HepG2 (cell line): ENCODE data around the gene WWC2. TPM values are rescaled to one million over a fixed set of nuclear protein-coding genes. Genes with fewer than 3 reads are reported as not detected.

Source experiments
- CBX2 ChIP-seq, 2 experiments: fragments of 200-600 bp in 1 of 2; sonication (generic); formaldehyde crosslinking in 1 of 2; IDR thresholded peaks; 2 replicates each; pipeline versions ENCODE4 v1.7.0 to v1.8.1; 2018 to 2022; ENCODE audit warnings: low read depth in 2 of 2, low read length in 1 of 2, mild to moderate bottlenecking in 1 of 2, missing genetic modification reagents in 1 of 2
- GATAD2A ChIP-seq: IDR thresholded peaks from 2 replicates; pipeline ENCODE4 v1.6.1; 2016
- HOXA7 ChIP-seq: sonication (generic); formaldehyde crosslinking; IDR thresholded peaks from 2 replicates; pipeline ENCODE4 v1.8.1; 2022; ENCODE audit warnings: mild to moderate bottlenecking, missing genetic modification reagents, moderate library complexity
- KDM5A ChIP-seq: fragments of 200-600 bp; sonication (generic); IDR thresholded peaks from 2 replicates; pipeline ENCODE4 v1.7.0; 2018; ENCODE audit warnings: antibody characterized with exemption, mild to moderate bottlenecking, low read length, borderline replicate concordance
- MLXIP ChIP-seq: sonication (generic); formaldehyde crosslinking; IDR thresholded peaks from 2 replicates; pipeline ENCODE4 v1.9.0; 2021; ENCODE audit warnings: missing genetic modification reagents, borderline replicate concordance
- MZF1 ChIP-seq: sonication (generic); formaldehyde crosslinking; IDR thresholded peaks from 2 replicates; pipeline ENCODE4 v1.8.1; 2023; ENCODE audit warnings: mild to moderate bottlenecking, missing genetic modification reagents, borderline replicate concordance
- NFATC3 ChIP-seq: sonication (generic); formaldehyde crosslinking; IDR thresholded peaks from 2 replicates; pipeline ENCODE4 v1.5.1; 2020; ENCODE audit warnings: mild to moderate bottlenecking, missing genetic modification reagents
- PHF8 ChIP-seq: sonication (generic); formaldehyde crosslinking; IDR thresholded peaks from 2 replicates; pipeline ENCODE4 v1.5.0; 2020; ENCODE audit warnings: missing genetic modification reagents
- PLRG1 ChIP-seq: fragments of 450-650 bp; conservative IDR thresholded peaks from 2 replicates; pipeline ENCODE4 v1.6.1; 2016
- PPARG ChIP-seq: conservative IDR thresholded peaks from 2 replicates; pipeline ENCODE4 v1.6.1; 2016; ENCODE audit warnings: missing biosample characterization, missing genetic modification reagents
- SETDB1 ChIP-seq: sonication (generic); formaldehyde crosslinking; IDR thresholded peaks from 2 replicates; pipeline ENCODE4 v1.5.1; 2020; ENCODE audit warnings: missing genetic modification reagents, mild to moderate bottlenecking, borderline replicate concordance
- ZBED4 ChIP-seq: sonication (generic); formaldehyde crosslinking; IDR thresholded peaks from 2 replicates; pipeline ENCODE4 v1.4.0; 2020; ENCODE audit warnings: missing genetic modification reagents, borderline replicate concordance
- ZBTB25 ChIP-seq: IDR thresholded peaks from 2 replicates; pipeline ENCODE4 v1.6.1; 2018; ENCODE audit warnings: missing genetic modification reagents
- ZNF138 ChIP-seq: sonication (generic); formaldehyde crosslinking; IDR thresholded peaks from 2 replicates; pipeline ENCODE4 v1.5.0; 2020; ENCODE audit warnings: mild to moderate bottlenecking, low read depth, missing genetic modification reagents
- ZNF143 ChIP-seq: sonication (generic); formaldehyde crosslinking; IDR thresholded peaks from 2 replicates; pipeline ENCODE4 v1.4.0; 2020; ENCODE audit warnings: missing genetic modification reagents
- ZNF207 ChIP-seq: fragments of 450-650 bp; IDR thresholded peaks from 2 replicates; pipeline ENCODE4 v1.6.1; 2016; ENCODE audit warnings: antibody characterized with exemption, borderline replicate concordance
- ZNF333 ChIP-seq: sonication (generic); formaldehyde crosslinking; IDR thresholded peaks from 2 replicates; pipeline ENCODE4 v1.4.0; 2020; ENCODE audit warnings: mild to moderate bottlenecking, missing genetic modification reagents, borderline replicate concordance
- ZNF354B ChIP-seq: sonication (generic); formaldehyde crosslinking; IDR thresholded peaks from 2 replicates; pipeline ENCODE4 v1.8.0; 2022; ENCODE audit warnings: mild to moderate bottlenecking, missing genetic modification reagents
- ZNF547 ChIP-seq: sonication (generic); formaldehyde crosslinking; IDR thresholded peaks from 2 replicates; pipeline ENCODE4 v1.5.1; 2020; ENCODE audit warnings: mild to moderate bottlenecking, missing genetic modification reagents
- ZNF563 ChIP-seq: sonication (generic); formaldehyde crosslinking; IDR thresholded peaks from 2 replicates; pipeline ENCODE4 v1.8.0; 2022; ENCODE audit warnings: mild to moderate bottlenecking, moderate library complexity, missing genetic modification reagents
- ZNF572 ChIP-seq: sonication (generic); formaldehyde crosslinking; IDR thresholded peaks from 2 replicates; pipeline ENCODE4 v1.5.1; 2020; ENCODE audit warnings: mild to moderate bottlenecking, missing genetic modification reagents
- ZNF652 ChIP-seq: IDR thresholded peaks from 2 replicates; pipeline ENCODE4 v1.6.1; 2016; ENCODE audit warnings: low read depth, borderline replicate concordance
- polyA plus RNA-seq, 8 experiments: library from polyadenylated mRNA; depleted of rRNA in 3 of 8; stranded (reverse) in 7 of 8; unstranded in 1 of 8; fragments of >200 nt; fragmentation: Illumina TruSeq in 4 of 8; extraction: Trizol in 4 of 8; gene quantifications; 2 replicates each; pipeline versions ENCODE4 v1.2.1 to v1.2.3, GENCODE V29; 2011 to 2016; ENCODE audit warnings: low read depth in 4 of 8, missing spikeins in 1 of 8, mixed read lengths in 1 of 8; ENCODE audit not compliant: insufficient read depth in 1 of 8
- total RNA-seq, 5 experiments: library from RNA; depleted of rRNA; stranded (reverse); fragments of >200 nt; fragmentation: Illumina TruSeq; extraction: Trizol; gene quantifications; 2 replicates each; pipeline ENCODE4 v1.2.3, GENCODE V29; 2016; ENCODE audit warnings: low read depth in 1 of 5

Gene WWC2
- total and polyA plus RNA-seq, 2 of the 13 experiments (the other 11 are each of a cell fraction or from before 2014, with no cell fraction given): 40.0 to 50.1 TPM

- TF ChIP-seq ZNF207 (no peak), ZBED4 (no peak), PLRG1 (no peak), ZNF354B (CRISPR knock-in tag) (no peak), HOXA7 (CRISPR knock-in tag) (no peak), KDM5A (no peak), ZNF563 (CRISPR knock-in tag) (0 out of 2 replicates have a peak, but pooled peaks have one; percentile 26), MLXIP (CRISPR knock-in tag) (no peak), ZNF652 (CRISPR knock-in tag) (no peak), ZNF138 (CRISPR knock-in tag) (no peak), SETDB1 (no peak), ZNF547 (CRISPR knock-in tag) (no peak), ZNF333 (CRISPR knock-in tag) (no peak), GATAD2A (no peak), NFATC3 (CRISPR knock-in tag) (no peak), ZBTB25 (no peak), ZNF143 (CRISPR knock-in tag) (no peak), CBX2 (IDR thresholded peaks at IDR 0.05; ENCODE audit: low read depth, low read length) (no peak), CBX2 (CRISPR knock-in tag; IDR thresholded peaks at IDR 0.05; ENCODE audit: low read depth) (no peak), PPARG (CRISPR knock-in tag) (no peak), PHF8 (CRISPR knock-in tag) (peak; percentile 57), MZF1 (CRISPR knock-in tag) (no peak), ZNF572 (CRISPR knock-in tag) (no peak)
These were observed 660 bp downstream of the WWC2 start (continued) for GRCh38 chr4:183099537-183100297.
